Measurements from ENCODE around the gene PTDSS2.
"Not testable (repeated sequence)": the region's sequence is repeated elsewhere in the genome, so short reads cannot be mapped to it uniquely, and the experiment has no call there.

Gene PTDSS2

GRCh38 chr11:414318-414857, 35.7 kb upstream of the PTDSS2 start:
- DNase-seq (ENCODE audit: low read depth) = no peak

- DNase-seq (ENCODE audit: low read depth) = no peak
Observed at GRCh38 chr11:415640-416041, 34.4 kb upstream of the PTDSS2 start.

GRCh38 chr11:416051-416756, 33.9 kb upstream of the PTDSS2 start:
- no peak for DNase-seq (ENCODE audit: low read depth)

GRCh38 chr11:416757-417621, 33.1 kb upstream of the PTDSS2 start:
- DNase-seq (ENCODE audit: low read depth) = no peak

GRCh38 chr11:417652-418342, 32.3 kb upstream of the PTDSS2 start:
- no peak for DNase-seq (ENCODE audit: low read depth)

- DNase-seq (ENCODE audit: low read depth) = no peak
Observed at GRCh38 chr11:418343-419247, 31.5 kb upstream of the PTDSS2 start.

GRCh38 chr11:419248-420005, 30.7 kb upstream of the PTDSS2 start:
- no peak for DNase-seq (ENCODE audit: low read depth)

- DNase-seq (ENCODE audit: low read depth) = no peak
Observed at GRCh38 chr11:420054-420910, 29.8 kb upstream of the PTDSS2 start.

GRCh38 chr11:420911-421321, 29.2 kb upstream of the PTDSS2 start:
- DNase-seq (ENCODE audit: low read depth) = no peak

GRCh38 chr11:422249-422656, 27.8 kb upstream of the PTDSS2 start:
- no peak for DNase-seq (ENCODE audit: low read depth)

- DNase-seq (ENCODE audit: low read depth) = no peak
Observed at GRCh38 chr11:424232-424631, 25.8 kb upstream of the PTDSS2 start.

- not testable (repeated sequence) for DNase-seq (ENCODE audit: low read depth)
Observed at GRCh38 chr11:424766-425165, 25.3 kb upstream of the PTDSS2 start.

- no peak for DNase-seq (ENCODE audit: low read depth)
Observed at GRCh38 chr11:425301-425700, 24.8 kb upstream of the PTDSS2 start.

GRCh38 chr11:426851-427250, 23.2 kb upstream of the PTDSS2 start:
- no peak for DNase-seq (ENCODE audit: low read depth)

GRCh38 chr11:428295-428694, 21.8 kb upstream of the PTDSS2 start:
- no peak for DNase-seq (ENCODE audit: low read depth)

GRCh38 chr11:429391-429790, 20.7 kb upstream of the PTDSS2 start:
- DNase-seq (ENCODE audit: low read depth) = no peak

GRCh38 chr11:429931-430456, 20.1 kb upstream of the PTDSS2 start:
- DNase-seq (ENCODE audit: low read depth) = no peak

GRCh38 chr11:431921-432320, 18.2 kb upstream of the PTDSS2 start:
- DNase-seq (ENCODE audit: low read depth) = no peak

GRCh38 chr11:432501-433100, 17.5 kb upstream of the PTDSS2 start:
- DNase-seq (ENCODE audit: low read depth) = no peak

Measured in fibroblast of gingiva (primary cell).